ENCODE data around the gene CTSZ.

- TF ChIP-seq POLR2A (IDR thresholded peaks at IDR 0.05) (no peak), CTCF (IDR thresholded peaks at IDR 0.05) (no peak)
Observed at GRCh38 chr20:58969439-58969838, 37.6 kb downstream of the CTSZ start.
